Endothelial cell (in vitro differentiated cells): ENCODE data around the gene MXI1. TPM values are rescaled to one million over a fixed set of nuclear protein-coding genes. Genes with fewer than 3 reads are reported as not detected.

ENCODE experiments used
- DNase-seq: peaks from one replicate; pipeline ENCODE4 v3.0.0; 2021; ENCODE audit warnings: low spot score
- H3K27ac Mint-ChIP-seq: one replicate; pipeline ENCODE4 v1.8.0; 2021; ENCODE audit warnings: mixed read lengths, inconsistent platforms; ENCODE audit not compliant: unreplicated experiment
- H3K27me3 Mint-ChIP-seq: one replicate; pipeline ENCODE4 v1.8.0; 2021; ENCODE audit warnings: mild to moderate bottlenecking, moderate library complexity, mixed read lengths, inconsistent platforms; ENCODE audit not compliant: unreplicated experiment
- H3K36me3 Mint-ChIP-seq: one replicate; pipeline ENCODE4 v1.8.0; 2021; ENCODE audit warnings: mild to moderate bottlenecking, low read depth, mixed read lengths, inconsistent platforms; ENCODE audit not compliant: unreplicated experiment
- H3K4me1 Mint-ChIP-seq: one replicate; pipeline ENCODE4 v1.8.0; 2021; ENCODE audit warnings: mild to moderate bottlenecking, mixed read lengths, inconsistent platforms; ENCODE audit not compliant: unreplicated experiment
- H3K4me3 Mint-ChIP-seq: one replicate; pipeline ENCODE4 v1.8.0; 2021; ENCODE audit warnings: mild to moderate bottlenecking, mixed read lengths, inconsistent platforms; ENCODE audit not compliant: unreplicated experiment
- H3K9me3 Mint-ChIP-seq: one replicate; pipeline ENCODE4 v1.8.0; 2021; ENCODE audit warnings: mixed read lengths, inconsistent platforms; ENCODE audit not compliant: unreplicated experiment
- CTCF ChIP-seq: fragments of 200-600 bp; sonication (generic); IDR thresholded peaks from one replicate; pipeline ENCODE4 v1.5.0; 2021; ENCODE audit warnings: antibody characterized with exemption; ENCODE audit not compliant: unreplicated experiment
- total RNA-seq: library from RNA; stranded (reverse); fragmentation: NEBNext Ultra II Directional; extraction: Animal tissue kit (Norgen Biotek cat#: 25700); gene quantifications from one replicate; pipeline ENCODE4 v1.2.1, GENCODE V29; 2021; ENCODE audit not compliant: unreplicated experiment

The MXI1 gene
- total RNA-seq, 1 donor from 2014 or later = 10.3 TPM

- Mint-ChIP-seq H3K36me3 (peaks cover 22% of the 10 kb centered on the region), H3K9me3 (no peaks in the 10 kb centered on the region), H3K27me3 (no peaks in the 10 kb centered on the region), H3K4me3 (peak within 1 kb of the TSS; percentile 97), H3K27ac (peak within 1 kb of the TSS; percentile 95), H3K4me1 (peaks cover 27% of the 10 kb centered on the region)
- peak; percentile 97 for DNase-seq
- no peak for TF ChIP-seq CTCF
These were observed 97.5 kb downstream of the MXI1 start, which contains the start of gene SMNDC1 for GRCh38 chr10:110304780-110305421. Gene SMNDC1, minus strand, starts transcription at chr10:110304920. Its CDS starts 1,333 bp downstream, at chr10:110303587.

DNA sequence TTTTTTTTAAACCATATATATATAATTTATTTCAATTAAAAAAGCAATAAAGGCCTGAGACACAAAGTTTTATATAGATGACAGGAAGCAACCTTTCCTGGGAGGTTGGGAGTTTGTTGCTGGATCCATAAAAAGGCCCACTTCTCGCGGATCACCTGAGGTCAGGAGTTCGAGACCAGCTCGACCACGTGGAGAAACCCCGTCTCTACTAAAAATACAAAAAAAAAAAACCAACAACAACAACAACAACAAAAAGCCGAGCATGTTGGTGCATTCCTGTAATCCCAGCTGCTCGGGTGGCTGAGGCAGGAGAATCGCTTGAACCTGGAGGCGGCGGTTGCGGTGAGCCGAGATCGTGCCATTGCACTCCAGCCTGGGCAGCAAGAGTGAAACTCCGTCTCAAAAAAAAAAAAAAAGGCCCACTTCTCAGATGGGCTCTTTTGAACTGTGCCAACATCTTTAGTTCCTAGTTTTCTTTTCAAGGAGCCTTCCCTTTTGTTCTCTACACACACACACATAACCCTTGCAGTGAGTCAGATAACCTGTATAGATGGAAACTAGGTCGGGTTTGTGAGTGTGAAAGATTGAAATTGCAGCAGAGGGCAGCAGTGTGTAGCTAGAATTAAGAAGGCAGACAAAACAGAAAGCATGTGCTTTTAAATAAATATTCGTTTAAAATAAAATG is 98.5 kb downstream of the MXI1 start:
- H3K4me3 Mint-ChIP-seq = peak overlapping the region; percentile 95
- peak; percentile 59 for TF ChIP-seq CTCF
- DNase-seq = peak; percentile 44
- peak overlapping the region; percentile 95 for H3K27ac Mint-ChIP-seq
- no peaks in the 10 kb centered on the region for H3K9me3 Mint-ChIP-seq
- H3K36me3 Mint-ChIP-seq = peaks cover 20% of the 10 kb centered on the region
- H3K4me1 Mint-ChIP-seq = peaks cover 33% of the 10 kb centered on the region
- no peaks in the 10 kb centered on the region for H3K27me3 Mint-ChIP-seq

DNA sequence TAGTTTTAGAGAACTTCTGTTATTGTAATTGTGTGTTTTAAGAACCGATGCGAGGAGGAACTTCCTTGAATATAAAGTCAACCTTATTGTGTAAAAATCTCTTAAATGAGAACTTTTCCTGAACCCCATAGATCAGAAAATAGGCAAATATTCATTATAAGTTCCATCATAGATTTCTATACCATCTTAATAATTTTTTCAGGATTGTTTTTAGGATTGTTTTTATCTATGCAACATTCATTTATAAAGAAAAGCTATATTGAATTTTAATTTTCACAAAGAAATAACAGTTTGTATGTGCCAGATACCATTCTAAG is 99.0 kb downstream of the MXI1 start:
- DNase-seq = no peak
- H3K27ac Mint-ChIP-seq = peak overlapping the region; percentile 74
- H3K27me3 Mint-ChIP-seq = no peaks in the 10 kb centered on the region
- TF ChIP-seq CTCF = no peak
- H3K36me3 Mint-ChIP-seq = peaks cover 17% of the 10 kb centered on the region
- H3K4me3 Mint-ChIP-seq = no peak overlapping the region
- H3K4me1 Mint-ChIP-seq = peaks cover 37% of the 10 kb centered on the region
- H3K9me3 Mint-ChIP-seq = no peaks in the 10 kb centered on the region

- Mint-ChIP-seq H3K27ac (no peak overlapping the region), H3K4me3 (no peak overlapping the region), H3K4me1 (peaks cover 44% of the 10 kb centered on the region), H3K36me3 (peaks cover 6% of the 10 kb centered on the region), H3K27me3 (no peaks in the 10 kb centered on the region), H3K9me3 (no peaks in the 10 kb centered on the region)
- no peak for TF ChIP-seq CTCF
- no peak for DNase-seq
These were observed 100.4 kb downstream of the MXI1 start for GRCh38 chr10:110307805-110308204.

GRCh38 chr10:110310741-110311140 is 103.3 kb downstream of the MXI1 start:
- Mint-ChIP-seq H3K4me3 (peak overlapping the region; percentile 34), H3K36me3 (no peaks in the 10 kb centered on the region), H3K27me3 (peaks cover 2% of the 10 kb centered on the region), H3K9me3 (no peaks in the 10 kb centered on the region), H3K27ac (peak overlapping the region; percentile 64), H3K4me1 (peaks cover 36% of the 10 kb centered on the region)
- DNase-seq = no peak
- no peak for TF ChIP-seq CTCF
